GM18507 (cell line): Measurements from ENCODE around the gene UBE2K.
A peak's percentile ranks its signal among the peaks of the same experiment; 100 is the strongest.
"Not testable (repeated sequence)": the region's sequence is repeated elsewhere in the genome, so short reads cannot be mapped to it uniquely, and the experiment has no call there.

ENCODE experiments used
- DNase-seq: peaks from one replicate; pipeline ENCODE4 v3.0.0; 2011; ENCODE audit warnings: low read depth; ENCODE audit not compliant: insufficient read length; ENCODE audit errors: extremely low spot score
- FAIRE-seq: peaks from 2 replicates; lab custom pipeline; 2011; peaks lifted over from hg19 to GRCh38; lab: Jason Lieb, UNC

The UBE2K gene, protein sequence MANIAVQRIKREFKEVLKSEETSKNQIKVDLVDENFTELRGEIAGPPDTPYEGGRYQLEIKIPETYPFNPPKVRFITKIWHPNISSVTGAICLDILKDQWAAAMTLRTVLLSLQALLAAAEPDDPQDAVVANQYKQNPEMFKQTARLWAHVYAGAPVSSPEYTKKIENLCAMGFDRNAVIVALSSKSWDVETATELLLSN

DNA sequence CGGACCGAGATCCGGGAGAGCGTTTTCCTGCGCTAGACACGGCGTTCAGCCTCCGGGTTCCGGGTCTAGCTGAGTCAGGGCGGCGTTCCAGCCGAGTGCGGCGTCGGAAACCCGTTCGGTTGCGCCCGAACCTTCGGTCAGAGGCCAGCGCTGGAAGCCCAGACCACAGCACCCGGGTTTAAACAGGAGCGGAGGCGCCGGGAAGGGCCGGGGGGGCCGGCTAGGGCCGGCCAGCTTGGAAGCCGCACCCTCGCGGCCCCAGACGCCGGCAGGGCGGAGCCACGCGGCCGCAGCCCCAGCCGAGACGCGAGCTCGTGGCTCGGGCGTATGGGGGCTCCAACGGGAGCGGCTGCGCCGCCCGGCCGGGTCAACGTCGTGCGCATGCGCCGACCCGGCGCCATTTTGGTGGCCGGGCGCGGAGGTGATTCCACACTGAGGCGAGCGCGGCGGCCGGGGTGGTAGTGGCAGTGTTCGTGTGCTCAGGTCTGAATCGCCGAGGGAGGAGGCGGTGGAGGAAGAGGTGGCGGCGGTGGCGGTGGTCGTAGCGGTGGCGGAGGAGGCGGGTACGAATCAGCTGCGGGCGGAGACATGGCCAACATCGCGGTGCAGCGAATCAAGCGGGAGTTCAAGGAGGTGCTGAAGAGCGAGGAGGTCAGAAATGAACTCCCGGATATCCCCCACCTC lies at the start of gene UBE2K:
TSS of gene UBE2K (plus strand) at position 397 of the 684 bp plus-strand sequence. CDS start at position 589, 192 bp downstream.
- FAIRE-seq = peak; percentile 89

DNA sequence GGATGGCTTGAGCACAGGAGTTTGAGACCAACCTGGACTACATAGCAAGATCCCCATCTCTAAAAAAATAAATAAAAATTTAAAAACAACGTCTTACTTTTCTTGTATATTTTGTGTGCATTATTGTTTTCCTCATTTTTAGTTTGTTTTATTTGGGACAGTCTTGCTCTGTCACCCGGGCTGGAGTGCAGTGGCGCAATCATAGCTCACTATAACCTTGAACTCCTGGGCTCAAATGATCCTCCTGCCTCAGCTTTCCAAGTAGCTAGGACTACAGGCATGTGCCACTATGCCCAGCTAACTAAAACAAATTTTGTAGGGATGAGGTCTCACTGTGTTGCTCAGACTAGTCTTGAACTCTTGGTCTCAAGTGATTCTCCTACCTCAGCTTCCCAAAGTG lies 49.7 kb upstream of the UBE2K start:
- FAIRE-seq (no peak), DNase-seq (no peak)

More for the DNA sequence above, at the start of gene UBE2K:
- peak; percentile 86 for DNase-seq

DNA sequence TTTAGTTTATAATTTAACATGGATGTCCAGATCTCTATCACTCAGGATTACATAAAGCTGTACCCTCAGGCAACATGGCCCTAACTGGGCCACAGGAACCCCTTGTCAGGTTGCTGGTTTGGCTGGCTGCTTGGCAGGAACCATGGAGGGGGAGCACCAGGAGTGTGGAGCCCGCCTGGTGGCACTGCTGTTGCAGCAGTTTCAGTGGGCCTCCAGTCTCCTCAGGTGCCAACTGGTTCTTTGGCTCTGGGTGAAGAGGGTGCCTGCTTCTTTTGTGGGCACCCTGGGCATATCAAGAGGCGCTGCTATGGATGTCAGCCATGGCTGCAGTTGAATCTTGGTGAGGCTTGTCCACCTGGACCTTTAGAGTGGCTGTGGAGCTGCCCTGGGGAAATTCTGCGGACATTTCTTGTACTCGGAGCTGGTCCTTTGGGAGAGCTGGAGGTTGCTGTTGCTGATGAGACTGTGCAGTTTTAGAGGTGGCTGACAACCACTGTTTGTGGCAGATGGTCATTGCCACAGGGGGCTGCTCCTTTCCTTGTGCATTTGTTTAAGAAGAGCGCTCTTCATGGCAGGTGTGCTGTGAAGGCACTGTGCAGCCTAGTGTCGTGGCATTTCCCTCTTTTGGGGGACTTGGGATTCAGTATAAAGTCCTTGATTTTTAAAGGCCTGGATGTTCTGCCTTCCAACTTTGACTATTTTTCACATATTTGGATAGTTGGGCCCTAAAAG lies 48.9 kb upstream of the UBE2K start:
- DNase-seq (no peak), FAIRE-seq (no peak)

DNA sequence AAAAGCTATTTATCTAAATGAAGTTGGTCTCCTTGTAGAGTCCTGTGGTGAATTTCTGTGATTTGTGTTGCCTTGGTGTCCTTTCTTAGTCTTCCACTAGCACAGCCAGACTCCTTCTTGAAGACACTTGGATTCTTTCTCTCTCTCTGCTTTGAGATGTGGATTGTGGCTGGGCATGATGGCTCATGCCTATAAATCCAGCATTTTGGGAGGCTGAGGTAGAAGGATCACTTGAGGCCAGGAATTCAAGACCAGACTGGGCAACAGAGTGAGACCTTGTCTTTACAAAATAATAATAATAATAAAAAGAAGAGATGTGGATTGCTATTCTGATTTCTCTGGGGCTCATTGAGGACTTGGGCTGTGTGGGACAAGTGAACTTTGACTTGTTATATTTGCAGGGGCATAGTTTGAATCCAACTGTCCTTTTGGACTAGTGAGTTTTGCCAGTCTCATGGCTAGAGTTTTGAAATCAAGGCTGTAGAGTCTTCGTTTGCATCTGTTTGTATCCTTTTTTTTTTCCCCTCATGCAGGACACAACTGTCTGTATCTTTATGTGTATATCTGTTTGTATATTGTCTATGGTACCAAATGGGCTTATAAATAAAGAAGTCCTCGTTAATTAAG lies 48.2 kb upstream of the UBE2K start:
- FAIRE-seq = no peak
- no peak for DNase-seq

DNA sequence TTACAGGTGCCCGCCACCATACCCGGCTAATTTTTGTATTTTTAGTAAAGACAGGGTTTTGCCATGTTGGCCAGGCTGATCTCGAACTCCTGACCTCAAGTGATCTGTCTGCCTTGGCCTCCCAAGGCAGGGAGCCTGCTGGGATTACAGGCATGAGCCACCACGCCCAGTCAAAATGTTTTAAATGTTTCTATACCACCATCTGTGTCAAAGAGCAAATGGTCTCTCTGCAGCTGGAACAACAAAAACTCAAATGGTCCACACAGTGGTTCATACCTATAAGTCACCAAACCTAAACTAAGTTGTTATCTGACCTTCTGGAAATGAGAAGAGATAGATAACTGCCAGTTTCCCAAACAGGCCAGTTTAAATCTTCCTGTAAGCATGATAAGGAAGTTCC lies 46.4 kb upstream of the UBE2K start:
- FAIRE-seq = not testable (repeated sequence)

DNA sequence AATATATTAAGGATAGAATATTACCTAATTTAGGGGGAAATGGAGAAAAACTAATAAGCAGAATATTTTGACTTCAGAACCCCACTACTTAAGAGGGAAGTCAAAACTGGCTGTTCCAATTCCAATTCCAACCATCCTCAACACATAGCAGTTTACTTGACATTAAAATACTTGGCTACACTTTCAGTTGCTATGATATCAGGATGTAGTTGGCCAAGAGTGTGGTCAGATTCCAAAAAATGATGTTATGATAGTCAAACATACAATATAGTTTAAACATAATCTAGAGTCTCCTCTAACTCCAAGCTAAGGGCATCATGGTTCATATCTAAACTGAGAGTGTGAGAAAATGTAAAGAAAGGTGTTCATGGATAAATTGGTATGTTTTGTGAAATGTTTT lies 42.7 kb upstream of the UBE2K start:
- FAIRE-seq = peak; percentile 21
- DNase-seq = no peak

More for the DNA sequence above, 46.4 kb upstream of the UBE2K start:
- DNase-seq = not testable (repeated sequence)

DNA sequence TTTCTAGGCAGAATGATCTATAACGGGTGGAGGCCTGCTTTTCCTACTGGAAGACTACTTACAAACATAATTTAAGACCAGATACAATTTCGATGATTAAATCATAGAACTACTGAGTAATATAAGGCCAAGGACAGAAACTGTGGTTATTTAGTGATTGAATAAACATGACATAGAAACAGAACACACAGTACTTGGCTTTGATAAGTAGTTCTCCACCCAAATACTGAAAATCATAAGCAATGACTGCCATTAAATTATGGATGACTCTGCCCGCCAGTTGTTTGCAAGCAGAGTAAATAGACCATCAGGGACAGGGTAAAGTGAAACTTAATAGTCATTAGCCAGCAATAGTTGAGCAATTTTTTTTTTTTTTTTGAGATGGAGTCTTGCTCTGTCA lies 42.1 kb upstream of the UBE2K start:
- DNase-seq (no peak), FAIRE-seq (peak; percentile 70)

DNA sequence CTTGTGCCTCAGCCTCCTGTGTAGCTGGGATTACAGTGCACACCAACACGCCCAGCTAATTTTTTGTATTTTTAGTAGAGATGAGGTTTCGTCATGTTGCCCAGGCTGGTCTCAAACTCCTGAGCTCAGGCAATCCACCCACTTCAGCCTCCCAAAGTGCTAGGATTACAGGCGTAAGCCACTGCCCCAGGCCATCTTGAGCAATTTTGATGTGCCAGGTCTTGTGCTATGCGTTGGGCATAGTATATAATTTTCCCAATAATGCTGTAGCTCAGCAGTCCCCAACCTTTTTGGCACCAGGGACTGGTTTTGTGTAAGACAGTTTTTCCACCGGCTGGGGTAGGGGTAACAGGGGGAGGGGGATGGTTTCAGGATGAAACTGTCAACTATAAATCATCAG lies 41.3 kb upstream of the UBE2K start:
- DNase-seq, FAIRE-seq: not testable (repeated sequence)

DNA sequence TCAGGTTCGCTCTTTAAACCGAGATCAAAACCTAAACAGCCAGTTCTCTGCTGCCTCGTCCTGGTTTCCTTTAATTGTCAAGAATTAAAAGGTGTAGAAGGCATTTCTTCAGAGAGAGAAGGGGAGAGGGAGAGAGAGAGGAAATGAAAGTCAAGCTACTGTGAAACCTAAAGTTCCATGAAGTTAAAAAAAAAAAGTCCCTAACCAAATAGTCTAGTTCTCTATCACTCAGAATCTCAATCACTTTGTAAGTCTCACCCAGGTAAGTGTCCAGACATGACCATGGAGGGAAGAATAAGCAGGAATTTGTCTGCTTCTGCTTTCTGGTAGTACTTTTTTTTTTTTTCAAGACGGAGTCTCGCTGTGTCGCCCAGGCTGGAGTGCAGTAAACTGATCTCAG lies 40.5 kb upstream of the UBE2K start:
- no peak for DNase-seq
- peak; percentile 90 for FAIRE-seq

DNA sequence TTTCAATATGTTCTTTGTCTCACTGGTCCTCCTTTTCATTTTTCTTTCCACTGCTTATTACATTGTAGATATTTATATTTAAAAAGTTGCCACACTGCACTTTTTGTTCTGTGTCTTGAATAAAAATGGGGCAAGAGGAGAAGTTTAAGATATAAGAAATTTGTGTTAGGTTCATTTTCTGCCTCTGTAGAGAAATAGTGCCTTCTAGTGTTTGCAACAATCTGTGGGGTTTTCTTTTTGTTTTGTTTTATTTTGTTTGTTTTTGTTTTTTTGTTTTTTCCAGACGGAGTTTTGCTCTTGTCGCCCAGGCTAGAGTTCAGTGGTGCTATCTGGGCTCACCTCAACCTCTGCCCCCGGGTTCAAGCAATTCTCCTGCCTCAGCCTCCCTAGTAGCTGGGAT lies 39.2 kb upstream of the UBE2K start:
- DNase-seq (no peak), FAIRE-seq (no peak)

DNA sequence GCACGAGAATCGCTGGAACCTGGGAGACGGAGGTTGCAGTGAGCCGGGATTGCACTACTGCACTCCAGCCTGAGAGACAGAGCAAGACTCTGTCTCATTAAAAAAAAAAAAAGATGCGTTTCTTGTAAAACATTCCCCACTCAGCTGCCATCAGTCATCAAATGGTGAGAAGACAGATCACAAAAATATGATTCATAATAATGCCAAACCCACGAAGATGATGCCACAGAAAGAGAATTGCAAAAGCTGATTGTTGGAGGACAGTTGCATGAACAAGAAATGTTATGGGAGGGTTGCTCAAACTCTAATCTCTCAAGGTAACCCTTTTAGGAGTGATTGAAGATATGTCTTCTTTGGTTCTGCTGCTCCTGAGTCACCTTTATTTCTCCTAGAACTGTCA lies 37.9 kb upstream of the UBE2K start:
- DNase-seq (no peak), FAIRE-seq (no peak)

DNA sequence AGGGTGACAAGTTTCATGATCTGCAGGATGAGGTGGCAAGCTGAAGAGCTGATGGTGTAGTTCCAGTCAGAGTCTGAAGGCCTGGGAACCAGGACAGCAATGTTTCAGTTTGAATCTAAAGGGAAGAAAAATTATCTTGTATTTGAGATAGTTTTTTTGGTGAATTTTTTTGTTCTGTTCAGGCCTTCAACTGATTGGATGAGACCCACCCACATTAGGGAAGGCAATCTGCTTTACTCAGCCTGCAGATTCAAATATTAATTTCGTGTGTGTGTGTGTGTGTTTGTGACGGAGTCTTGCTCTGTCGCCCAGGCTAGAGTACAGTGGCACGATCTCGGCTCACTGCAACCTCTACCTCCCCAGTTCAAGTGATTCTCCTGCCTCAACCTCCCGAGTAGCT lies 37.2 kb upstream of the UBE2K start:
- no peak for DNase-seq
- FAIRE-seq = no peak

DNA sequence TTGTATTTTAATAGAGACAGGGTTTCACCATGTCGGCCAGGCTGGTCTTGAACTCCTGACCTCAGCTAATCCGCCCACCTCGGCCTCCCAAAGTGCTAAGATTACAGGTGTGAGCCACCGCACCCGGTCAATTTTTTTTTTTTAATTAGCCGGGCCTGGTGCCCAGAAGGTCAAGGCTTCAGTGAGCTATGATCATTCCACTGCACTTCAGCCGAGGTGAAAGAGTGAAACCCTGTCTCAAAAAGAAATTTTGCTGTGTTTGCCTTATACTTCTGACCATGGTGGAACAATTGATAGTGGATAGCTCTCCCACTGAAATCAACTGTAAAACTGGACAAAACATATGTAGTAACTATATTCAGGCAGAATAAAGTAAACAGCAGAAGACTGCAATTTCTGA lies 35.3 kb upstream of the UBE2K start:
- no peak for FAIRE-seq
- no peak for DNase-seq

DNA sequence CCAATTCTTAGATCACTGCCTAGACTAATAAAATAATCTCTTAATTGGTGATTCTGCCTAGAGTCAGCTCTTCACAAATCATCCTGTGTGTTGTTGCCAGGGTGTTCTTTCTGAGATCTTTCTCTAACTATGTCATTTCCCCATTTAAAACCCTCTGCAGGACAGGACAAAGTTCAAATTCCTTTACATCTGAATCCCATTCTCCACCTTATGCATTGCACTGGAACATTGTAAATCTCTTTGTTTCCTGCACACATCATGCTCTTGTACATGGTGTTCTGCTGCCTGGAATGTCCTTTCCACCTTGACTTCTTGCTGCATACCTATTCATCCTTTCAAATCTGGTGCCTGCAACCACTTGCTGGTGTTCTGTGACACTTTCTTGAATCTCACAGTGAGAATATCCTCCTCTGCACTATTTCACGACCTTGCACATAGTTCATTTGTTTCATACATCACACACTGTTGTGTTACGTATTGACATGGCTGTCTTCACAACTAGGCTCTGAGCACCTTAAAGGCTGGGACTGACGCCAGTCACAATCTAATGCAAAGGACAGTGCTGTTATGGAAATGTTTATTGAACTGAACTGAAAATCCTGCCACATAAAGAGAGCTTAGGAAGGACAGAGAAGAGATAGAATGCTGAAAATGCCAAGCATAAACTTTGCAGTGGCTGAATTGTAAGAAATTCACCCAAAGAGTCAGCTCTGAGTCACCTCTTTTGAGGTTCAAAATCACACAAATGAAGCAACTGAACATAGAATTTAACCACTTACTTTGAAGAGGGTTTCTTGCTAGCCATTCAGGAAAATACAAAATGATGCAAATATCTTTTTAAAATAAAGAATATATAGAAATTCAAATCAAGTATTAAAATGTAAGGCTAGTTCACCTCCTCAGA lies 32.9 kb upstream of the UBE2K start:
- DNase-seq (no peak), FAIRE-seq (no peak)

DNA sequence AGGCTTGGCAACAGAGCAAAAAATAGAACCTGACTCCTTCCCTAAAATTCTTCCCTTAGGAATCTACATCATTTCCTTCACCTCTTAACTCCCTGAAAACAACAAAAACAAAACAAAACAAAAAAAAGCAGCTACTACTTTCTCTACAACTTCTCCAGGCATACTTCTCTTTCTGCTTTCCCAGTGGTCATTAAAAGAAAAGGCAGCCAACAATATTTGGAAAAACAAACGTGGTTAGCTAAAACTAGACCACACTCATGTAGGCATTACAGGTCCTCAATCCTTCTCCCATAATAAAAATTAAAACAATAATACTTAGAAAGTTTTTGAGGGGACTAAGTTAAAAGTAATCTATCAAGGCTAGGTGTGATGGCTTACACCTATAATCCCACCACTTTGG lies 30.2 kb upstream of the UBE2K start:
- FAIRE-seq = no peak
- no peak for DNase-seq

DNA sequence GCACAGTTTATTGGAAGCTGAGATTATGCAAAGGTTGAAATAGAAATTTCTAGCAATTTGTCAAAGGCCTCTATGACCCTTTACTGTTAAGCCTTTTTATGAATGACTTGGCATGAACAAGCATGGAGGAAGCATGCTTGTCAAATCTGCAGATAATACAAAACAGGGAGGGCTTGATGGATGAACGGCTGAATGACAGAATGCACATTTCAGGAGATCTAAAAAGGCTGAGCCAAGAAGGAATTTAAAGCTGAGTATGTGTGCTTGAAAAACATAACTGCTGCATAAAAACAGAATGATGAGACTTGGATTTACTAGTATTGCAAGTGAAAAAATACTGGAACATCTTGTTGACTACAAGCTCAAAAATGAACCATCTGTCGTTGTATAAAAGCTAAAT lies 29.0 kb upstream of the UBE2K start:
- FAIRE-seq (no peak), DNase-seq (no peak)

DNA sequence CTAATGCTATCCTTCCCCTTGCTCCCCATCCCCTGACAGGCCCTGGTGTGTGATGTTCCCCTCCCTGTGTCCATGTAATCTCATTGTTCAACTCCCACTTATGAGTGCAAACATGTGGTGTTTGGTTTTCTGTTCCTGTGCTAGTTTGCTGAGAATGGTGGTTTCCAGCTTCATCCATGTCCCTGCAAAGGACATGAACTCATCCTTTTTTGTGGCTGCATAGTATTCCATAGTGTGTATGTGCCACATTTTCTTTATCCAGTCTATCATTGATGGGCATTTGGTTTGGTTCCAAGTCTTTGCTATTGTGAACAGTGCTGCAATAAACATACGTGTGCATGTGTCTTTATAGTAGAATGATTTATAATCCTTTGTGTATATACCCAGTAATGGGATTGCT lies 27.6 kb upstream of the UBE2K start:
- DNase-seq, FAIRE-seq: not testable (repeated sequence)

DNA sequence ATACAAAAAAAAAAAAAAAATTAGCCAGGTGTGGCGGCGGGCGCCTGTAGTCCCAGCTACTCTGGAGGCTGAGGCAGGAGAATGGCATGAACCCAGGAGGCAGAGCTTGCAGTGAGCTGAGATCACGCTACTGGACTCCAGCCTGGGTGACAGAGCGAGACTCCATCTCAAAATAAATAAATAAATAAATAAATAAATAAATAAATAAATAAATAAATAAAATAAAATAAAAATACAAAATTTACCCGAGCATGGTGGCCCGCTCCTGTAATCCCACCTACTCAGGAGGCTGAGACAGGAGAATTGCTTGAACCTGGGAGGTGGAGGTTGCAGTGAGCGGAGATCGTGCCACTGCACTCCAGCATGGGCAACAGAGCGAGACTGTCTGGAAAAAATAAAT lies 22.3 kb upstream of the UBE2K start:
- FAIRE-seq, DNase-seq: not testable (repeated sequence)

DNA sequence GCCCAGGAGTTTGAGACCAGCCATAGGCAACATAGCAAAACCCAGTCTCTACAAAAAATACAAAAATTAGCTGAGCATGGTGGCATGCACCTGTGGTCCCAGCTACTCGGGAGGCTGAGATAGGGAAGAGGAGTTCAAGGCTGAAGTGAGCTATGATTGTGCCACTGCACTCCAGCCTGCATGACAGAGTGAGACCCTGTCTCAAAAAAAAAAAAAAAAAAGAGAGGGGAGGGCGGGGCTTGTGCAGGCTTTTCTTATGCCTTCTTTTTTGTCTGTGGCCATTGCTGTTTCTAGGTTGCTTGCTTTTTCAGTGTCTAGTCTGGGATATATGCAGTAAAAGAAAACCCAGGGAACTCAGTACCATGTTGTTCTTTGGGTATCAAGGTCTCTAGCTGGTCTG lies 16.9 kb upstream of the UBE2K start:
- not testable (repeated sequence) for FAIRE-seq

More for the DNA sequence above, 16.9 kb upstream of the UBE2K start:
- not testable (repeated sequence) for DNase-seq
